ENCODE data around the gene CLDN2.
"Not testable (repeated sequence)": the region's sequence is repeated elsewhere in the genome, so short reads cannot be mapped to it uniquely, and the experiment has no call there.

CLDN2 gene

GRCh38 chrX:106919932-106920452 lies at the start of gene CLDN2:
CLDN2 (plus strand) TSS chrX:106920402; CDS start chrX:106928229, 7,827 bp downstream.
- DNase-seq, result no peak

GRCh38 chrX:106872796-106873195 lies 47.4 kb upstream of the CLDN2 start:
- DNase-seq, result not testable (repeated sequence)

DNA sequence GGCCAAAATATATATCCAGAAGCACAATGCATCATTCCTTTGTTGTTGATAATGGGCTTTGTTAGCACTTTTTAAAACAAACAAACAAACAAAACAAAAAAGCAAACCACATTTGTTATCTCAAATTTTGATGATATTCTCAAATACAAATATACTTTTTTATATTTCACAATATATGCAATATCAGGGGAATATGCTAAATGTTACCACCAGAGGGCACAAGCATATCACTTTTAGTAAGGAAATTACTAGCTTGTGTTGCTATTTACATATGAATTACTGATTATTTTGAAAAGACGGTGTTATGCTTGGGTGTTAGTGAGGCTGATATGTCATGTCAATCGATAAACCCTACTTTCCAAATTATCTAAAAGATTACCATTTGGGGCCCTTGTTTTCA lies 46.1 kb upstream of the CLDN2 start:
- peak; percentile 66 for DNase-seq

DNA sequence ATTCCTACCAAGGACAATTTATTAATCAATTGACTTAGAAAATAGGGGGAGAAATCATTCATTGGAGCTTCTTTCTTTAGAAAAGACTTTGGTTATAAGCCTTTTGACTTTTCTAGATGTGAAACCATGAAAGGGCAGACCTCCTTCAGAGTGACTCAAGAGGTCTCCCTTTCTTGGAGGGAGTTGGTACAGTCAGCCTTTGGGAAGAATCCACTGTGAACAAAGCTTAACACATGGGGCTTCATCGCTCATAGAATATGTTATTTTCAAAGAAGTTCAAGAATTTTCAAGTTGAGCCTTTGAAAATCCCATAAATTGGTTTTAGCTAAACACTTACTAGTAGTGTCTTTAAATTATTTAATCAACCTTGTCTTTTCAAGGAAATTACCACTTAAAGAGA lies 45.1 kb upstream of the CLDN2 start:
- DNase-seq, result no peak

DNA sequence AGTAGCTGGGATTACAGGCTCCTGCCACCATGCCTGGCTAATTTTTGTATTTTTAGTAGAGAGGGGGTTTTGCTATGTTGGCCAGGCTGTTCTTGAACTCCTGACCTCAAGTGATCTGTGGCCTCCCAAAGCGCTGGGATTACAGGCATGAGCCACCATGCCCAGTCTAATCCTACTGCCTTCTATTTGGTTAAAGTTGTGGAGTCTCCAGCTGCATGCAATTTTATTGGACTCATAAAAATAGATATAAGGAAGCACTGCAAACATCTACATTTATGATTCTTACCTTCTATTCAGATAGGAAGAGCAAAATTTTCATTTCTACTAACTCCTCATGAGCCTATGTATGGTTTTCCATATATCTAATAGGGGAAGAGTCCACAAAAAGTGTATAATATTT lies 30.7 kb upstream of the CLDN2 start:
- no peak for DNase-seq

GRCh38 chrX:106891762-106892460 lies 28.3 kb upstream of the CLDN2 start:
- DNase-seq, result no peak

- DNase-seq, result peak; percentile 68
Measured at GRCh38 chrX:106894392-106894909, 25.8 kb upstream of the CLDN2 start.

DNA sequence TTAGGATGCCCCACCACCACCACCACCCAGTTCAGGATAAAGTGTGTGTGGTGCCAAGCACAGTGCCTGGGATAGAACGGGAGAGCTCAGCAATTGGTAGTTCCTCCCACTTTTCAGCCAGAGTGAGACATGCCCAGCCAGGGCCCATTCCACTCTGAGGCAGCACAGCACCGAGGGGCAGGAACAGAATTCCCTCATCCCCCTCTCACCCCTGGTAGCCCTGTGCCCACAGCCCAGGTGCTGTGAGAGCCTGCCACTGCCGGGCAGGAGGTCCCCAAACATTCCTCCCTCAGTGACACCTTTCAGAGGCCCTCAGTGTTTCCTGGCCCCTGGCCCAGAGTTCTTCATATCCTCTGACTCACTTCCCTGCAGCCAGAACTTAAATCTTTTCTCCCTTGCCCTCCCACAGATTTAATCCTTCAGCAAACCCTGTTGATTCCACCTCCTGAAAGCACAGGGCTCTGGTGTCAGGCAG lies 25.2 kb upstream of the CLDN2 start:
- DNase-seq, result no peak

GRCh38 chrX:106897259-106897658 lies 22.9 kb upstream of the CLDN2 start:
- no peak for DNase-seq

GRCh38 chrX:106898462-106898861 lies 21.7 kb upstream of the CLDN2 start:
- peak; percentile 74 for DNase-seq

- no peak for DNase-seq
Measured at GRCh38 chrX:106899276-106899675, 20.9 kb upstream of the CLDN2 start.

DNA sequence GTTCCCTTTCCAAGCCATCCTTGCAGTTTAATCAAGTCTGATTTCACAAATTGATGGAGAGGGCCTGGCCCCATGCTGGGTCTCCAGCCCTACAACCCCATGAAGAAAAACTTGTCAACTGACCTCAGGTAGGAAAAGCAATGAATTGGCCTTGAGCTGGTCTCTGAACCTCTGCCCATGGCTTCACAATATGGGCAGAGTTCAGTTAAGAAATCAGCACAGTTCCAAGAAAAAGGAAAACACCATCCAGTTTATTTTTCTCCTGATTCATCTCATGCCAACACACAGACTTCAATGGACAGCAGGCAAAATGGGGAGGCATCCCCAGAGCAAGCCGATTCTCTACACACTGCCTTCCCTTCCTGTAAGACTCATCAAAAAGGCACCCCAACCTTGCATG lies 20.4 kb upstream of the CLDN2 start:
- DNase-seq, result no peak

- no peak for DNase-seq
Measured at GRCh38 chrX:106901341-106901740, 18.9 kb upstream of the CLDN2 start.

DNA sequence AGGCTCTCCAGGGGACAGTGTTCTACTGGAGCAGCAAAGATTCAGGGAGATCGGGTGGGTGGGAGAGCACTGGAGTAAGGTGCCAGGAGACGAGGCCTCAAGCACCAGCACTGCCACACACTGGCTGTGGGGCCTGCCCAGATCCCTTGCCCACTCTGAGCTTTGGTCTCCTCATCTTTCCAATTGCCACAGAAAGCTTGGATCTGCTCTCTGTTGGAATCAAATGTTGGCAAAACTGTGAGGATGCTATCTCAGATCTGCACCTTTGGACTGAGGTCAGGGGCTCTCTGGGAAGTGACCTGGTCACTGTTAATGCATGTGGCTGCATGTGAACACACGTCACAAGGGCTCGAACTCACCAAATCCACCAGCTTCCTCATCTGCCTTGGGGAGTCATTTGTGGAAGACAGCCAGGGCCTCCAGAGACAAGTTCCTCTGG lies 18.4 kb upstream of the CLDN2 start:
- no peak for DNase-seq

DNA sequence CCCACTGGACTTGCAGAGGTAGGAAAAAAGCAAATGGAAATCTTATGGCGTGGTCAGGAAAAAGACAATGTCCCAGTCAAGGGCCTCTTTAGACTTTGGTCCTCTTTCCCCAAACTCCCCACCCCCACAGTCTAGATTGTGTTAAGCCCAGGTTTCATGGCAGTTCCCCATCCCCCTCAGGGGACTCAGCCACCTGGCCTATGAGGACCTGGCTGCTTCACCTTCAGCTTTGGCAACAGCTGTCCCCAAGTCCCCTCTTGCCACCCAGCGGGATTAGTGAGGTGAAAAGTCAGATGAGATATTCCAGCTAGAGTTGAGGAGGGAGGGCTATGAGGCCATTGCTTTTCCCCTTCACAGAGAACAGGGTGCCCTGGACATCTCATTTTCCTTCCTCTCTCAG lies 17.5 kb upstream of the CLDN2 start:
- DNase-seq, result no peak

- DNase-seq, result no peak
Measured at GRCh38 chrX:106903291-106903824, 16.8 kb upstream of the CLDN2 start, which contains the start of gene RIPPLY1. RIPPLY1 (minus strand) TSS chrX:106903341; CDS start chrX:106903287, 54 bp downstream.

- DNase-seq, result no peak
Measured at GRCh38 chrX:106903856-106904528, 16.2 kb upstream of the CLDN2 start.

DNA sequence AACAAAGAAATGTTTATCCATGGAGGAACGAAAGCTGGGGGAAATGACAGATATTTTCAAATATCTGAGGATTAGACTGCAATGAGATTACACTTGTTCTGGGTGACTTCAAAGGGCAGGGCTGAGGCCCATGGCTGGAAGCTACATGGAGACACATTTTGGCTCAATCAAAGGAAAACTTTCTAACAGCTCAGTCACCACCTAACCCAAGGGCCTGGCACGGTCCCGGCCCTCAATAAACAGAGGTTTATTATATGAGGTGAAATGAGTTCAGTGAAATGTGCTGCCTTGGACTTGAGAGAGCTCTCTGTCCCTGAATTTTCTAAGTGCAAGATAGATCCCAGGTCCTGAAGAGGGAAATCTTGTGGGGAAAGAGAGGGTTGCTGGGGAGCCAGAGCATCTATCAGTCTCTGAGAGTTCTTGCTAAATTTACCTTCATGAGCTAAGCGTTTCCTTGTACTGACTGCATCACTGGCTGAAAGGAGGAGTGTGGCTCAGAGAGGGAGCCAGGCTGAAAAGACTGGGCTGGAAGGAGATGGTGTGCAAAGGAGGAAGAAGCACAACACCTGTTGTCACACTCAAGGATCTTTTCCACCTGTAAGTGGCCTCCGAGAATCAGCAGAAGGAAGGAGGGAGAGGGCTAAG lies 15.0 kb upstream of the CLDN2 start:
- DNase-seq, result no peak

DNA sequence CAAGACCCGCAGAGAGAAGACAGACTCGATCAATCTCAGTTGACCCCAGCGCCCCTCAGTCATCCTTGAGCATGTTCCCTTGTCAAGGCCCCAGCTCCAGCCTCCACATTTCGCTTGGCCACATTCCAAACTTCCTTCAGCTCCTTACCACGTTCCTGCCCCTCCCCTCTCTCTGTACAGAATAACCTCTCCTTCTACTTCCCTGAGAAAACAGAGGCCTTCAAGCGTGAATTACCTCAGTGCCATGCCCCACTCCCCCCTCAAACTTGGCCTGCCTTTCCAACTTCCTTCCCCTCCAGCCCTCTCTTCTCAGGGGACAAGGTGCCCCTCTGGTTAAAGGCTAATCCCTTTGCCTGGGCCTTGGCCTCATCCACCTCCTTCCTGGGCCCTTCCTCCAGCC lies 13.8 kb upstream of the CLDN2 start:
- DNase-seq, result no peak

- DNase-seq, result no peak
Measured at GRCh38 chrX:106912864-106913263, 7.3 kb upstream of the CLDN2 start.

DNA sequence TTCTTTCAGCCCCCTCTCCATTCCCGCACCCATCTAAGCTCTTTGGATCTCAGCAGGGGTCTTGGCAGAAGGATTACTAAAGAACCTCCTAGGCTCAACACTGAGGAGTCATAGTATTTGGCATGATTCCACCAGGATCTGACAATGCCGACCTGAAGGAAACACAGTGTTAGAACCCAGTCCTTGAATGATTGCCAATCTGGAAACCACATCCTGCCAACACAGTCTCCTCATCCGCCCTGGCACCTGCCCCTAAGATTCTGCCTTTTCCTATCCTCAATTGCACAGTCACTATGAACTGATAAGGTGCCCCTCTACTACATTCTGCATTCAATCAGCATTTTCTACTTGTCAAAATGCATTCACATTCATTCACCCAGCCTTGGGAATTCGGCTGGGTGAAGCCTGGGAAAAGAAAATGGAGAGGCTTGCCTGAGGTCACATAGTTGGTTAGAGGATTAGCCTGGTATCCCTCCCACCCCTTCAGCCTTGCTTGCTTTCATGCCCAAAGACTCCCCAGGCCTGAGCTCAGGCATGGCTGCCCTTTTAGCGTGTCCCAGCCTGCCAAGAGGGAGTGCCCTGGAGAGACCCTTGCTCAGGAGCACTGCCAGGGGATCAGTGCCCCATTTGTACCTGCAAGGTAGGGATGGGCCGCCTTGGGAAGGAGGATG lies 2.2 kb upstream of the CLDN2 start:
- peak; percentile 82 for DNase-seq

DNA sequence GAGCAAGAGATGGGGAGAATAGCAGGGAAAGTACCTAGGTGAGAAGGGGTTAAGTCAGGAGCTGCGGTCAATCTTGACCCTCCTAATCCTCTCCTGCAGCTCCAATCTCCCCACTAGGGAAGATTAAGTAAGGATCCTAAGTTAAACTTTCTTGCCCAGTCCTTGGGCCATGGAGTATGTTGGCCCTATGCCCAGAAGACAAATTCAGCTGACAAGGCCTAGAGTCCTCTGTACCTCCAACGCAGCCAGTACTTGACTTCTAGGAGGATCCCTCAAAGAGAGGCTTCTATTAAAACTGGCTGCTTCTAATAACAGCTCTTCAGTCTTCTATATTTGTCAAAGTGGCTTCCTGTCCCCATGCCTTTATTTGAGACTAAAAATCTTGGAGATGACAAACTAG lies 1.4 kb downstream of the CLDN2 start:
- no peak for DNase-seq

DNA sequence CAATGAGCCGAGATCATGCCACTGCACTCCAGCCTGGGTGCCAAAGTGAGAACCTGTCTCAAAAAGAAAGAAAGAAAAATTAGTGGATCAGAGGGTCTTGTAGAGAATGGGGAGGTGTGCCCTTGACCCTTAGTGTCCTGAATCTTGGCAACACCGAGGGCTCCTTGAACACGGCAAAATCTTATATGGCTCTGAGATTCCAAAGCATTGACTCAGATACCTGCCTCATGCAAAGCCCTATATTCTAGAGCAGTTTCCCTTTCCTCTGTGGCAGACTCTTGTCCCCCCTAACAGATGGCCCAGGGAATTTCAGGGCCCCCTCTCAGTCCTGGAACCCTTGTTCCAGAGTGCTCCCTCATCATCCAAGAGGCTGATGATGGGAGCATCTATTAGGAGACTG lies 6.8 kb downstream of the CLDN2 start:
- no peak for DNase-seq

Measured in hematopoietic multipotent progenitor cell treated with erythropoietin and hydrocortisone succinate and interleukin-3 and kit ligand, for 6 days (in vitro differentiated cells).